Posterior vena cava (tissue), 2 donors: ENCODE results near the gene SVIL. TPM values are rescaled to one million over a fixed set of nuclear protein-coding genes. Genes with fewer than 3 reads are reported as not detected.
A peak's percentile ranks its signal among the peaks of the same experiment; 100 is the strongest.

Experiments
- DNase-seq: peaks from one replicate; pipeline ENCODE4 v3.0.0-alpha.2; 2020; ENCODE audit warnings: low spot score
- intact Hi-C, 2 donors: fragments of 100-400 bp; cut with DNase I; formaldehyde crosslinking; loops; one replicate each; pipeline versions ENCODE4 v1.14.1 to v1.14.2; 2022 to 2023
- microRNA-seq, 2 donors: library from miRNA; unstranded; fragments of <30 nt; microRNA quantifications; one replicate each; pipeline ENCODE4 v1.2.0, GENCODE V29; 2020 to 2021; ENCODE audit warnings: borderline microRNAs expressed in 2 of 2
- total RNA-seq, 2 donors: library from RNA; stranded (reverse); fragmentation: NEBNext Ultra II Directional; extraction: Animal tissue kit (Norgen Biotek cat#: 25700); gene quantifications; one replicate each; pipeline ENCODE4 v1.2.1, GENCODE V29; 2021
- donor health status: DM: yes; HTN: yes; CAD: no.
- donor health status: DM: yes; HTN: yes; CAD: no.

SVIL gene
- total RNA-seq, 2 donors from 2014 or later: 300 to 417 TPM

GRCh38 chr10:29427667-29428066 lies 207.1 kb downstream of the SVIL start:
- intact Hi-C loops: no loop called here

GRCh38 chr10:29426420-29426819 lies 208.4 kb downstream of the SVIL start:
- intact Hi-C loops: no loop called here
- DNase-seq: no peak

More at GRCh38 chr10:29427667-29428066, 207.1 kb downstream of the SVIL start:
- DNase-seq: no peak

GRCh38 chr10:29424017-29424416 lies 210.8 kb downstream of the SVIL start:
- intact Hi-C loops: no loop called here
- DNase-seq: no peak

GRCh38 chr10:29420744-29421143 lies 214.0 kb downstream of the SVIL start:
- intact Hi-C loops: no loop called here
- no peak for DNase-seq

- intact Hi-C loops: loop anchor here in 1 of 2 donors (5.0 kb wide), 1 partner anchor 445 kb away; no protein-coding TSS in a partner anchor
- no peak for DNase-seq
Observed at GRCh38 chr10:29417324-29417723, 217.4 kb downstream of the SVIL start.

GRCh38 chr10:29415876-29416275 lies 218.9 kb downstream of the SVIL start:
- DNase-seq: no peak
- intact Hi-C loops: loop anchor here in 1 of 2 donors (5.0 kb wide), 1 partner anchor 444 kb away; no protein-coding TSS in a partner anchor

- no peak for DNase-seq
- intact Hi-C loops: no loop called here
Observed at GRCh38 chr10:29414501-29414900, 220.3 kb downstream of the SVIL start.

GRCh38 chr10:29412485-29412884 lies 222.3 kb downstream of the SVIL start:
- no peak for DNase-seq
- intact Hi-C loops: no loop called here

- DNase-seq: no peak
- intact Hi-C loops: no loop called here
Observed at GRCh38 chr10:29411666-29412315, 223.0 kb downstream of the SVIL start.

GRCh38 chr10:29409241-29410054 lies 225.3 kb downstream of the SVIL start:
- intact Hi-C loops: no loop called here

GRCh38 chr10:29408847-29409240 lies 225.9 kb downstream of the SVIL start:
- DNase-seq: no peak
- intact Hi-C loops: no loop called here

More at GRCh38 chr10:29409241-29410054, 225.3 kb downstream of the SVIL start:
- peak; percentile 93 for DNase-seq

Small RNAs within 50 kb of the gene (microRNA-seq; reads per million reads assigned to microRNA genes)
- gene MIR604 (0 reads per million in 2 donors), gene MIR938 (0 reads per million in 2 donors)
